GM19468 (cell line): ENCODE results near the gene KCNN1.

ENCODE experiments used
- ATAC-seq: cut with Tn5 transposase; IDR thresholded peaks from one replicate; pipeline ENCODE4 v1.9.1; 2021; ENCODE audit warnings: mild to moderate bottlenecking, moderate library complexity, moderate number of reproducible peaks; ENCODE audit not compliant: unreplicated experiment; ENCODE audit errors: extremely low read depth

The KCNN1 gene

DNA sequence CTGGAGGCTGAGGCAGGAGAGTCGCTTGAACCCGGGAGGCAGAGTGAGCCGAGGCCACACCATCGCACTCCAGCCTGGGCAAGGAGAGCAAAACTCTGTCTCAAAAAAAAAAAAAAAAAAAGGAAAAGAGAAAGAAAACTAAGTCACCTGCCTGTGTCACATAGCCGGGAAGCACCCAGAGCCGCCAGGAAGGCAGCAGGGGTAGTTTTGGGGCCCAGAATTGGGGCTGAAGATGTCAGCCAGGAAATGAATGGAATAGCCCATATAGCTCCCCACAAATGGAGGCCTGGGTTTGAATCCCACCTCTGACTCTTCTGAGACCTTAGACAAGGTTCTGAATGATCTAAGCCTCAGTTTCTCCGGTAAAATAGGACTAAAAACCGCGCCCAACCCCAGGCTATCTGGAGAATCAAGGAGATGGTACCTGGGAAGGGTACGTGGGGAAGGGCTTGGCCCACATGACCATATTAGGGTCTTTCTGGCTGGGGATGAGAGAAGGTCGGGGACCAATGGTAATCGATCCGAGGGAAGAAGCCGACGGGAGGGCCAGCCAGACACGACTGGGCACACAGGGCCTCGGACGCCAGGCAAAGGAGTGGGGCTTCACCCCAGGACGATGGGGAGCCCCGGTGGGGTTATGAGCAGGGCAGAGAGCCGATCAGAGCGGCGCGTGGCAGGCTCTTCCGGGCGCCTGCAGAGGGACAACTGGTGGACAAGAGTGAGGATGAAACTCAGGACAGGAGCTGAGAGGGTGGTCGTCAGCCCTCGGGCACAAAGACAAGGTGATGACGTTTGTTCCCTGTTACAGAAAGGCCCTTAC, 19.7 kb upstream of the KCNN1 start:
- no peak for ATAC-seq

GRCh38 chr19:17947815-17948513, 18.9 kb upstream of the KCNN1 start:
- ATAC-seq, result peak; percentile 79

- ATAC-seq, result no peak
Observed at GRCh38 chr19:17948514-17948900, 18.4 kb upstream of the KCNN1 start.

DNA sequence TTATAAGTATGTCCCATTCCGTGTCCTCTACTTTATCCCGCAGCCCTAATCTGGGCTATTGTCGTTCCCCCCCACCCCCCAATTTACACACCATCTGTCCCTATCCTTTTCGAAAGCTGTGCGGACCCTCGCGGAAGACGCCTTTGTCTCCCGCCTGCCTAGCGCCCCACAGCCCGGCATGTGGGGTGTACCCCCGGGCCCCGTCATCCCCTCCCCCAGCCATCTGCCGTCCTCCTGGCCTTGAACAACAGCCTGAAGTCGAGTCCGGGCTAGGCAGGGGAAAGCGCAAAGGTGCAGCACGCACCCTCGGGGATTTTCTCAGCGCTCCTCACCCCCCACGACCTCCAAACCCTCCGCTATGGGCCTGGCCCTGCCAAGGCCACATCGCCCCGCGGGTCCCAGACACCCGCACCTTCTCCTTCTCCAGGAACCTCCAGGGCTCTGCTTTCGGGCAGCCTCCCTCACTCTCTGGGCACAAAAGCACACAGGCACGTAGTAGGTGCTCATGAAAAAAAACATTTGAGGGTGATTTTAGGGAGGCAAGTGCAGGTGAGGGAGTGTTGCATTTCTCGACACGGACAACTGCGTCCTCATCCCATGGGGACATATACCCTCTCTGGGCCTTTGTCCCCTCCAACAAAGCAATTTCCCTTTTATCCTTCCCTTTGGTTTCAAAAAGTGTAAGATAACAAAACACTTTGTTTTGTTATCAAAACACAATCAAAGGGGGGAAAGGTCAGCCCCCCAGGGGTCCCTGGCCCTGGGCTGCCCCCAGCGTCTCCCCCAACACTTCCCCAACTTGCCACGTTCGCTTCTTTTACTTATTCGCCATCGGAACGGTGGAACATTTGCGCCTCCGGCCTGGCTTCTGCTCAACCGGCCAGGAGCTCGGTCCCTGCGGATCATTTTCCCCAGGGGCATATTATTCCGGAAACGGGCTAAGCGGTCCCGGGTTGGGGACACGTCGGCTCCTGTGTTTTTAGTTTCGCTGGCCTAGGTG, 17.7 kb upstream of the KCNN1 start:
- ATAC-seq, result no peak

DNA sequence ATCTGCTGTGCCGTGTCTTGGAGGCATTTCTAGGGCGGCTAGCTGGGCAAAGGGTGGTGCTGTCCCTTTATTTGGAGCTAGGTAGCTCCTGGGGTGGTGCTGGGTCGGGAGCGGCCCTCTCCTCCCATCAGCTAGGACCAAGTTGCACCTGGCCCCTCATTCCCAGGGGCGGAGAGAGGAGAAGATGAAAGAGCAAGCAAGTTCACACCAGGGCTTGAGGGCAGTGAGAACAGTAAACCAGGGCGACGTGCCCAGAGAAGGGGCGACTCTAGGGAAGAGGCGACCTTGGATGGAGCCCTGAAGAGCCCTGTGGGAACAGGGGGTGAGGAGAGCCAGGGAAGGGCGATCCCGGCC, 17.0 kb upstream of the KCNN1 start:
- no peak for ATAC-seq

- ATAC-seq, result no peak
Observed at GRCh38 chr19:17950310-17951156, 16.4 kb upstream of the KCNN1 start.

- no peak for ATAC-seq
Observed at GRCh38 chr19:17951157-17951989, 15.5 kb upstream of the KCNN1 start.

DNA sequence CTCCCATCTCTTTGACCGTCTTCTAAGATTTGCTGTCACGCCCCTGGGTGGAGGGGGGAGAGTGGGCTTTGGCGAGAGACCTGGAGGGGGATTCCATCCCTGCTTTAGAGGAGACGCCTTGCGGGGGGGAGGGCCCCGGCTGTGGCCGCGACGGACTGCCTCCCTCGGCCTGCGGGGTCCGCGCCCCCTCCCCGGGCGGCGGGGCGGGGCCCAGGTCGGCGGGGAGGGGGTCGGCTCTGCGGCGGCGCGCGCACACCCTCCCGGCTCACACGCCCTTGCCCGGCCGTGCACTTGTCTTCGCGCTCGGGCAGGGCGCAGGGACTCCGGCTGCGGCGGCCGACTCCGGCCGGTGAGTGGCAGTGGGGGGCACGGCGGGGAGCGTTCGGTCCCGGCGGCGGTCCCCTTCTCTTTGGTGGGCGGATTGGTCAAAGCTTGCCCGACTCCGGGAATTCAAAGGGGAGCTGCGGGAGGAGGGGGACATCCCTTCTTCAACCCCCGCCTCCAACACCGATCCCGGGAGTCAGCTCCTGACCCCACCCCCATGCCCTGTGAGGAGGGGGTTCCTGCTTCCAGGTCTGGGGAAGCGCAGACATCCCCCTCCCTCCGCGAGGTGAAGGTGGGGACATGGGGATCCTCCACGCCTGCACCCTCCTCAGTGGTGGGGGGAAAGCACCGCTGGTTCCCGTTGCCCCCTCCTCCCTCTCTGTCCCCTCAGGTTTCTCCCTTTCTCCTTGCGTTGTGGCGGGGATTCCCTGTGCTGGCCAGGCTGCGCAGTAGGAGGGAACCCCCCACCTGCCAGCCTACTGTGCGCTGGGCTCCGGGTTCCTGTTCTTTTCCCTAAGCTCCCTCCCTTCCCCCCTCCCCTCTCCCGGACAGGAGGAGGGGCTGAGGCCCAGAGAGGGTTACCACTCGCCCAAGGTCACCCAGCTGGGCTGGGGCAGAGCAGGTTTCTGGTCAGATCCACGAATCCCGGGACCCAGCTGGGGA, 14.6 kb upstream of the KCNN1 start:
- no peak for ATAC-seq

DNA sequence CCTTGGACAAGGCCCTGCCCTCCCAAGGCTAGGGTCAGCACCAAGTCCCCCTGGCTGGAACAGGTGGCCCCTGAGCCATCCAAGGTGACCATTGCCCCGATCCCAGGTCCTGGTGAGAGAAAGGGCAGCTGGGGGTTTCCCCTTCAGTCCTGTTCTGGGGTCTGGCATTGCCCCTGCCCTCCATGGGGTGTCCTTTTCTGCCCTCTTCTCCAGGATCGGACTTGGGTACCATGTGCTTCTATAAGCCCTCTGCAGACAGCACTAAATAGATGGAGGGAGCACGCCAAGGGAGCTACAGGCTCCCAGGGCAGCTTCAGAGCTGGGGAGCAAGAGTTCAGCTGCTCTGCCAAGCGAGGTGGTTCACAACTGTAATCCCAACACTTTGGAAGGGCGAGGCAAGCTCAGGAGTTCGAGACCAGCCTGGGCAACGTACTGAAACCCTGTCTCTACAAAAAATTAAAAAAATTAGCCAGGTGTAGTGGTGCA, 13.5 kb upstream of the KCNN1 start:
- no peak for ATAC-seq

DNA sequence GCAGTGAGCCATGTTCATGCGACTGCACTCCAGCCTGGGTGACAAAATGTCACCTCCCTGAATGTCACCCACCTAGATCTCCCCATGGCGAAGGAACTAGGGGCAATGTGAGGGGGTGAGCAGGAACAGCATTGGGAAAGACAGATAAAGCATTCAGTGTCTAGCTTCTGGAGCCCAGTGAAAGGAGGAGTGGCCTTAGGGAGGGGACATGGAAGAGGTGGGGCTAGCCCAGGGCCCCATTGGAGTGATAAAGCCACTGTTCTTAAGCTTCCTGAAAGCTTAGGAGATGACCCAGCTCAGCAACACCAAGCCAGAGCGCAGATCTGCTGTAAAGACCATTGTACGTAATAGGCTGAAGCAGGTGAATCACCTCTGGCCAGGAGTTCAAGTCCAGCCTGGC, 13.0 kb upstream of the KCNN1 start:
- no peak for ATAC-seq

DNA sequence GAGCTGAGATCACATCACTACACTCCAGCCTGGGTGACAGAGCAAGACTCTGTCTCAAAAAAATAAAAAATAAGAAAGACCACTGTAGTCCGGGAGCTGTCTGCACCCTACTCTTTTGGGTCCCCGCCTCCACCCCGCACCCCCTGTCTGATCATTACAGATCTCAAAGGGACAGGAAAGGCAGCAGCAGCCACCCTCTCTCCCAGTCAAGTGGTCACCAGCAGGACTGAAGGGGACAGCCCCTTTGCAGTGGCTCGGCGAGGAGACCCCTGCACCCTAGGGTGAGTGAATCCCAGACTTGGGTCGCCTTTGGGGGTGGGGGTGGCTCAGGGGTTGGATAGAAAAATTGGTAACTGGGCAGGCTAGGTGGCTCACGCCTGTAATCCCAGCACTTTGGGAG, 12.5 kb upstream of the KCNN1 start:
- ATAC-seq, result no peak

DNA sequence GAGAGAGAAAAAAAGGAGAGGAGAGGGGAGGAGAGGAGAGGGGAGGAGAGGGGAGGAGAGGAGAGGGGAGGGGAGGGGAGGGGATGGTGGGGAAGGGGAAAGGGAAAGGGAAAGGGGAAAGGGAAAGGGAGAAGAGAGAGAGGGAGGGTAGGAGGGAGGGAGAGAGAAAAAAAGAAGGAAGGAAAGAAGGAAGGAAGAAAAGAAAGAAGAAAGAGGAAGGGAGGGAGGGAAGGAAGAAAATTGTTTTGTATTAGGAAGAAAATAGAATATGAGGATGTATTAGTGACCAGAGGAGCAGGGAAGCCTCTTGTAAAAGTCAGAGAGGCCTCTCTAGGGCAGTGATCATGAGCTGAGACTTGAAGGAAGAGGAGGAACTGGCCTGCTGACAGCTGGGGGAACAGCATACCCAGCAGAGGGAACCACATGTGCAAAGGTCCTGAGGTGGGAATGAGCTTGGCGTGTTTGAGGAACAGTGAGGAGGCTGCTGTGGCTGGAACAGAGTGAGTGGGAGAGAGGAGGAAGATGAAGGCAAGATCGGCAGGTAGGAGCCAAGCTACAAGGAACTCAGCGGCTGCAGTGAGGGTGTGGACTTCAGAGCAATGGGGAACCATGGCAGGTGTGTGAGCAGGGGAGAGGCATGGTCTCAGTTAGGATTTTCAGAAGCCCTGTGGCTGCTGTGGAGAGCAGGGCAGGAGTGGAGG, 9.6 kb upstream of the KCNN1 start:
- ATAC-seq, result no peak

GRCh38 chr19:17957885-17958284, 9.0 kb upstream of the KCNN1 start:
- no peak for ATAC-seq

GRCh38 chr19:17963936-17964691, 2.8 kb upstream of the KCNN1 start:
- no peak for ATAC-seq

GRCh38 chr19:17965370-17966128, 1.4 kb upstream of the KCNN1 start:
- ATAC-seq, result no peak

- no peak for ATAC-seq
Observed at GRCh38 chr19:17966129-17966483, 801 bp upstream of the KCNN1 start.
